Measurements from ENCODE around the gene PPP2R3A.
"Not testable (repeated sequence)": the region's sequence is repeated elsewhere in the genome, so short reads cannot be mapped to it uniquely, and the experiment has no call there.

The PPP2R3A gene, protein sequence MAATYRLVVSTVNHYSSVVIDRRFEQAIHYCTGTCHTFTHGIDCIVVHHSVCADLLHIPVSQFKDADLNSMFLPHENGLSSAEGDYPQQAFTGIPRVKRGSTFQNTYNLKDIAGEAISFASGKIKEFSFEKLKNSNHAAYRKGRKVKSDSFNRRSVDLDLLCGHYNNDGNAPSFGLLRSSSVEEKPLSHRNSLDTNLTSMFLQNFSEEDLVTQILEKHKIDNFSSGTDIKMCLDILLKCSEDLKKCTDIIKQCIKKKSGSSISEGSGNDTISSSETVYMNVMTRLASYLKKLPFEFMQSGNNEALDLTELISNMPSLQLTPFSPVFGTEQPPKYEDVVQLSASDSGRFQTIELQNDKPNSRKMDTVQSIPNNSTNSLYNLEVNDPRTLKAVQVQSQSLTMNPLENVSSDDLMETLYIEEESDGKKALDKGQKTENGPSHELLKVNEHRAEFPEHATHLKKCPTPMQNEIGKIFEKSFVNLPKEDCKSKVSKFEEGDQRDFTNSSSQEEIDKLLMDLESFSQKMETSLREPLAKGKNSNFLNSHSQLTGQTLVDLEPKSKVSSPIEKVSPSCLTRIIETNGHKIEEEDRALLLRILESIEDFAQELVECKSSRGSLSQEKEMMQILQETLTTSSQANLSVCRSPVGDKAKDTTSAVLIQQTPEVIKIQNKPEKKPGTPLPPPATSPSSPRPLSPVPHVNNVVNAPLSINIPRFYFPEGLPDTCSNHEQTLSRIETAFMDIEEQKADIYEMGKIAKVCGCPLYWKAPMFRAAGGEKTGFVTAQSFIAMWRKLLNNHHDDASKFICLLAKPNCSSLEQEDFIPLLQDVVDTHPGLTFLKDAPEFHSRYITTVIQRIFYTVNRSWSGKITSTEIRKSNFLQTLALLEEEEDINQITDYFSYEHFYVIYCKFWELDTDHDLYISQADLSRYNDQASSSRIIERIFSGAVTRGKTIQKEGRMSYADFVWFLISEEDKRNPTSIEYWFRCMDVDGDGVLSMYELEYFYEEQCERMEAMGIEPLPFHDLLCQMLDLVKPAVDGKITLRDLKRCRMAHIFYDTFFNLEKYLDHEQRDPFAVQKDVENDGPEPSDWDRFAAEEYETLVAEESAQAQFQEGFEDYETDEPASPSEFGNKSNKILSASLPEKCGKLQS (N-terminal part only)

DNA sequence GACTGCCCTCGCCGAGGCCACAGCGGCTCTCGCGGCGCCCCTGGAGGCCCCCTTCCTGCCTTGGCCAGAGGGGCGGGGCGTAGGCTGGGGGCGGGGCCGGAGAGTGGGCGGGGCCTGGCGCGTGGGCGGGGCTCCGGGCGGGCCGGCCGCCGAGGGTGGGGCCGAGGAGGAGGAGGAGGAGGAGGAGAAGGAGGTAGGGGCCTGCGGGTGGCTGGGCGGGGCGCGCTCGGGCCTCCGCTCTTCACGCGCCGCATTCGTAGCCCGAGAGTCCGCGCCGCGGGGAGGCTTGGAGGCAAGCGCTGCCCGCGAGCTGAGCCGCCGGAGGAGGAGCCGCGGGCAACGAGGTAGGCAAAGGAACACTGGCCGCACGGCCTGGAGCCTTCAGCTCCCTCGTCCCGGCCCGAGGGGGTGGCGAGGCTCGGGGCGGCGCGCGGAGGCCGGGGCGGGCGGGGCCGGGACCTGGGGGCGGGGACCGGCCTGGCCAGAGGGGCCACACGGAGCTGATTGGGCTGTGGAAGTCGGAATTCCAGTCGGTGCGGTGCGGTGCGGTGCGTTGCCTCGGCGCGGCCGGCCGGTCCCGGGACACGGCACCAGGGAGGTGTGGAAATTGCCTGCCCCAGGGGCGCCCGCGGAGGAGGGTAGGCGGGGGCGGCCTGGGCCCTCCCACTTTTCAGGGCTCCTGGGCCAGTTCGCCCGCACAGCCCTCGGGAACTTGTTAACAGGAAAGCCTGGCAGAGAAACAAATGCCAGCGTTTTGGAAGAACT lies at the start of gene PPP2R3A:
TSS of gene PPP2R3A (plus strand) at position 223 of the 765 bp plus-strand sequence. CDS start 35,771 bp downstream, outside the sequence.
- DNase-seq (ENCODE audit: low read depth in 3 of 3), result peak; percentile 21 to 46 (median 43)

DNA sequence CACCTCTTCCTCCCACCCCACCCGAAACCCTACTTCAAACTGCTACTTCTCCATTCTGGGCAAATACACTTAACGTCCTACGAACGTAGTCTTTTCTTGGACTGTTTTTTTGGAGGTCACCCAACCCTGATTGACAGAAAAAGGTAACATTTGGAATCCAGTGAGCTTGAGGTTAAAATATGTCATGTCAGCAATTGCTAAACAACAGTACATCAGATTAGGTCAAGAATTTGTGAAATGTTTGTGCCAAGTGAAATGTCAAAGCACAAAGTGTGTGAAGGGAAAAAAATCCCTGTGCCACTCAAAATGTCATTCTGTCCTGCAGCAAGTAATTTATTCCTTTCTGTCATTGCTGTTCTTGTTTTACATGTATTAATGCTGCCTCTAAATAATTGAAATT lies 49.2 kb upstream of the PPP2R3A start:
- DNase-seq (ENCODE audit: low read depth in 3 of 3), result no peak

DNA sequence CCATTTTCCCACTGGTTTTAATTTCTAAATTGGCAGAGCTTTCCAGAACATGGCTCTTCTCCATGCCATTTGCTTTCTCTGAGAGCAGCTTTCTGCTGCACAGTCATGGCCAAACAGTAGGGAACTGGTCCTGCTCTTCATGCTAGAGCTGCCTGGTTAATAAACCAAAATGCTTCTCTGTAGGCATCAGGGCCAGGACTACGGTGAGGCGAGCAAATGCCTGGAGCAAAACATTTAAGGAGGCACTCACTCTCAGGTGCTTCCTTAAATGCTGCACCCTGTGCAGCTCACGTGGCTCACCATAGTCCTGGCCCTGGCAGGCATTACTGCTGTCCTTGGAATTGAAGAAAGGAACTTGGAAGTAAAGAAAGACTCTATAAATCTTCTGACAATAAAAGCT lies 48.5 kb upstream of the PPP2R3A start:
- no peak for DNase-seq (ENCODE audit: low read depth in 3 of 3)

DNA sequence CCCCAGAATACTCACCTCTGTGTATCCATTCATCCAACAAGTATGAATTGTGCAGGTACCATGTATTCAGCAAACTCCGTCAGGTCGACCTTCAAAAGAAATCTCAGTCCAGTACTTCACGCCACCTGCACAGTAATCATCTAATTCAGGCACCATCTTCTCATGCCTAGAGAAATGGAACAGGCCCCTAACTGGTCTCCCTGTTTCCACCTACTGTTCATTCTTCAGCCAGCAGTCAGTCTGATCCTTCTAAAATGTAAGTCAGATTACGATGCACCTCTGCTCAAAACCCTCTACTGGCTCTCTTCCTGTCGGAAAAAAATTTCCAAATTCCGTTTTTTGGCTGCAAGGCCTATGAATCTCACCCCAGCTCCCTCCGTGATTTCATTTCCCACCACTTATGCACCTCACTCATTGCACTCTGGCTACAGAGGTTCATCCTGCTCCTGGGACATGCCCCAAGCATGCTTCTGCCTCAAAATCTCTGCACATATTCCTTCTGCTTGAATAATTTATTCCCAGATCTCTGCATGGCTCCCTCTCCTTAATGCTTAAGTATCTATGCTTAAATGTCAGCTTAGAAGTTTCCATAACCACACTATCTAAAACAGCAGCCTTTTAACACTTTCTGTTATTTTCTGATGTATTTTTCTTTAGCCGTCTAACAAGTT lies 47.5 kb upstream of the PPP2R3A start:
- DNase-seq (ENCODE audit: low read depth in 3 of 3), result no peak

GRCh38 chr3:135918600-135918999 lies 46.9 kb upstream of the PPP2R3A start:
- no peak for DNase-seq (ENCODE audit: low read depth in 3 of 3)

DNA sequence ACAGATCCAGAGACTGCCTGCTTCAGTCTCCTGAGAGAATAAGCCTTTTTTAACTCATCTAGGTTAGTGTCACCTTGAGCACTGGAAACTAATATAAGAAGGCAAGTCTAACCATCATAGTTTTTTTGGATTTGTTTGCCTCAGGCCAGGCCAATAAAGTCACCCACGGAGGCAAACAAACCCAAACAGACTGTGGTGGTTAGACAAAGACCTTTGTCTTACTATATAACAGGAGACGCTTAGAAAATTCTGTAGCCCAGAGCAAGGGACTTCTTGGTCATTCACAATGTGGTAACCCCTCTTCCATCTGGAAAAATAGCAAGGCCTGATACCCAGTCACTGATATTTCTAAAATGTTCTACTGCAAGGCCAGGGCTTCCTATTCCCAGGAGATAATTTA lies 45.3 kb upstream of the PPP2R3A start:
- DNase-seq (ENCODE audit: low read depth in 3 of 3), result no peak

GRCh38 chr3:135922903-135923250 lies 42.7 kb upstream of the PPP2R3A start:
- no peak for DNase-seq (ENCODE audit: low read depth in 3 of 3)

DNA sequence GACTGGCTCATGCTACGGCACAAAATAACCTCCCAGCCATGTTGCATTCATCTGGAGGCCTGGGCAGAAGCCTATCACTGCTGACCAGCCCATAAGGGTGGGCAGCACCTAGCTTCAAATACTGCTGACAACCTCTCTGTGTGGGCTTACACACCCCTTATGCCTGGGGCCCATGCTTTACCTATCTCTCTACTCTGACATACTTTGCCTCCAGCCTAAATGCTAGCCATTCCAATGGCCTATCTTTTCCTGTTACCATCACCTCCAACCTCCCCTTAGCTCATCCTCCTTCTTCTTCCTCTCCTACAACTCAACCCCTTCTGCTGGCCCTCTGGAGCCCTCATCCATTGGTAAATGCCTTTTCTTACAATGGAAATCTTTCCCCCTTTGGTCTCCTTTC lies 41.0 kb upstream of the PPP2R3A start:
- no peak for DNase-seq (ENCODE audit: low read depth in 3 of 3)

DNA sequence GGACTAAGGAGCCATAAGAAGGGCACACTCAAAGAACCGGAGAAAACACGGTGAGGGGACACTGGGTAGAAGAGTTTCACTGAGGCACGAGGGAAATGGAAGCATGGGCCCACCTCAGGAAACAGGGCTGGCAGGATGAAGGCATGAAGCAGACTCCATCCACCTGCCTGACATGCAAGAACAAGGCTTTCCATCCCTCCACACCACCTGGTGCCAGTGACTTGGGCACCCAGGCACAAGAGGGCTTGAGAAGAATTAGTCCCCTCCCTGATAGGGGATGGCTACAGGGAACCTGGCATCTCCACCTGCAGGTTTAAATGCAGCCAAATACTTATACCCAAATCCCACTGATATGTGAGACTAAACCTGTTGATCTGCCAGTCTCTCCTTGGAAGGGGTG lies 38.9 kb upstream of the PPP2R3A start:
- no peak for DNase-seq (ENCODE audit: low read depth in 3 of 3)

DNA sequence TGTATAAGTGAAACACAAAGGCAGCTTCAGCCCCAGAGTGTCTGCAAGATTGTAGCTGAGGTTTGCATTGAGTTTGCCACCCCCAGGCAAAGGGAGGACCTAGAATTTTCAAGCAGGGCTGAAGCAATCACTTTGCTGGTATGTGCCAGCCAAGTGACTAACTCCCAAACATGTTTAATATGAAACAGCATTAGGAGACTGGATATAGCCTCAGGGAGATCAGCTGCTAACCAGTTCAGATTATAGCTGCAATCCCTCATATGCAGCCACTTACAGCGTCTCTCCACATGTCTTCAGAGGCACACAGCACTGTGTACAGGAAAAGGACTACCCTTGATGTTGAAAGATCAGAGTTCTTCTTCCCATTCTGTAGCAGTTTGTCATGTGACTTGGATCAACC lies 38.4 kb upstream of the PPP2R3A start:
- DNase-seq (ENCODE audit: low read depth in 3 of 3), result no peak

GRCh38 chr3:135929670-135930069 lies 35.9 kb upstream of the PPP2R3A start:
- no peak for DNase-seq (ENCODE audit: low read depth in 3 of 3)

DNA sequence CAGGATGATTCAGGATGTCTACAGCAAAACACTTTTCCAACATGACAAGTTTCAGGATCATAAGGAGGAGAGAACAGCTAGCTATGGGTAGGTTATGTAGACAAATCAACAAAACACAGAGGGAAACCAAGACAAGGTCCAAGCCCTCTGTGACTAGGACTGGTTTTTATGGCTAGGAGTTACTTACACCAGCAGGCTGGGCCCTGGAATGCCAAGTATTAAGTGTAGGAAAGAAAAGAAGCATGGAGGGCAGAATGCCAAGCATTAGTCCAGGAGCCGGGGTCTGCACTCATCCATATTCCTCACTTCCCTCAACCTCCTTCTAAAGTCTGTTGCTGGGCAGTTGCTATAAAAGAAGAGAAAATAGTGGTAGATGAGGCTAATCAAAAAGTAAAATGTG lies 35.3 kb upstream of the PPP2R3A start:
- DNase-seq (ENCODE audit: low read depth in 3 of 3), result no peak

DNA sequence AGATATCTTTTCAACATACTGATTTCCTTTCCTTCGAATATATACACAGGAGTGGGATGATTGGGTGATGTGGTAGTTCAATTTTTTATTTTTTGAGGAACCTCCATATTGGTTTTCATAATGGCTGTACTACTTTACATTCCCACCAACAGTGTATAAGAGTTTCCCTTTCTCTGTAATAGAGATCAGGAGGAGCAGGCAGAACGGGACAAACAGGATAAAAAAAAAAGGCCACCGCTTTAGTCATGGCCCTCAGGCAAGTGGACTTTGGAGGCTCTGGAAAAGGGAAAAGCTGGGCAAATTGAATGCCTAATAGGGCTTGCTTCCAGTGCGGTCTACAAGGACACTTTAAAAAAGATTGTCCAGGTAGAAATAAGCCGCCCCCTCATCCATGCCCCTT lies 30.4 kb upstream of the PPP2R3A start:
- DNase-seq (ENCODE audit: low read depth in 3 of 3), result not testable (repeated sequence)

DNA sequence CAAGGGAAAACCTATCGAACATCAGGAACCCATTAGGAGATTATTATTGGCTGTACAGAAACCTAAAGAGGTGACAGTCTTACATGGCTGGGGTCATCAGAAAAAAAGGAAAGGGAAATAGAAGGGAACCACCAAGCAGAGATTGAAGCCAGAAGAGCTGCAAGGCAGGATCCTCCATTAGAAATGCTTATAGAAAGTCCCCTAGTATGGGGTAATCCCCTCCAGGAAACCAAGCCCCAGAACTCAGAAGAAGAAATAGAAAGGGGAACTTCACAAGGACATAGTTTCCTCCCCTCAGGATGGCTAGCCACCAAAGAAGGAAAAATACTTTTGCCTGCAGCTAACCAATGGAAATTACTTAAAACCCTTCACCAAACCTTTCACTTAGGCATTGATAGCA lies 27.8 kb upstream of the PPP2R3A start:
- not testable (repeated sequence) for DNase-seq (ENCODE audit: low read depth in 3 of 3)

- no peak for DNase-seq (ENCODE audit: low read depth in 3 of 3)
Measured at GRCh38 chr3:135944831-135945230, 20.7 kb upstream of the PPP2R3A start.

- DNase-seq (ENCODE audit: low read depth in 3 of 3), result no peak
Measured at GRCh38 chr3:135950941-135951340, 14.6 kb upstream of the PPP2R3A start.

- DNase-seq (ENCODE audit: low read depth in 3 of 3), result no peak
Measured at GRCh38 chr3:135964160-135964955, 1.2 kb upstream of the PPP2R3A start.

GRCh38 chr3:135965129-135965505 lies 411 bp upstream of the PPP2R3A start:
- no peak for DNase-seq (ENCODE audit: low read depth in 3 of 3)

- no peak for DNase-seq (ENCODE audit: low read depth in 3 of 3)
Measured at GRCh38 chr3:135966271-135966961, 888 bp downstream of the PPP2R3A start.

DNA sequence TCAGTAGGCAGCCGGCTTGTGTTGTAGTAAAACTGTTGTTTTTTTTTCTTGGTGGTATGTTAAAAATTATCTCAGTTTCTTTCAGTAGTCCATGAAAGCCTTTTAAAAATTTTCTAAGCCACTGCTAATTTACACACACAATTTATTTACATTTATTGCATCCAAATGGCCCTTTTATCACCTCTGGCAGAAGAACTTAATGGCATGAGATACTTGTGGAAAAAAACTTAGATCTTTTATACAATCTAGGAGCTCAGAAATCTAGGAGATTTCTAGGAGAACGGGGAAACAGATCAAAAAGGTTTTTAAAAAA lies 1.4 kb downstream of the PPP2R3A start:
- no peak for DNase-seq (ENCODE audit: low read depth in 3 of 3)
